K562 (cell line): Measurements from ENCODE around the gene TOP3A. TPM values are rescaled to one million over a fixed set of nuclear protein-coding genes. Genes with fewer than 3 reads are reported as not detected.

Experiments used
- AFF1 ChIP-seq, 2 experiments: fragments of 450-650 bp; IDR thresholded peaks; 2 replicates each; pipeline ENCODE4 v1.6.1; 2018; ENCODE audit warnings: mild to moderate bottlenecking in 2 of 2, low read depth in 1 of 2; ENCODE audit not compliant: partially characterized antibody in 2 of 2
- ARHGAP35 ChIP-seq: fragments of 450-650 bp; IDR thresholded peaks from 2 replicates; pipeline ENCODE4 v1.6.1; 2018; ENCODE audit not compliant: partially characterized antibody
- BCOR ChIP-seq: fragments of 450-650 bp; IDR thresholded peaks from 2 replicates; pipeline ENCODE4 v1.6.1; 2016
- CHD4 ChIP-seq: fragments of 200-600 bp; sonication (generic); IDR thresholded peaks from 3 replicates; pipeline ENCODE4 v1.6.1; 2012; ENCODE audit warnings: low read depth, mild to moderate bottlenecking, mixed read lengths, low read length, inconsistent platforms; ENCODE audit not compliant: insufficient read depth, insufficient replicate concordance, poor library complexity, severe bottlenecking
- DMBX1 ChIP-seq: fragments of 250-450 bp; sonication (Bioruptor Pico); IDR thresholded peaks from 2 replicates; pipeline ENCODE4 v1.8.0; 2022; ENCODE audit warnings: inconsistent platforms, mild to moderate bottlenecking, moderate library complexity, borderline replicate concordance
- GATA2 ChIP-seq: sonication (generic); formaldehyde crosslinking; IDR thresholded peaks from 2 replicates; pipeline ENCODE4 v1.4.0; 2020; ENCODE audit warnings: mild to moderate bottlenecking, missing genetic modification reagents
- MEF2A ChIP-seq: IDR thresholded peaks from 2 replicates; pipeline ENCODE4 v1.6.1; 2011; ENCODE audit warnings: low read depth, mild to moderate bottlenecking, low read length, moderate library complexity; ENCODE audit not compliant: control insufficient read depth
- MEF2D ChIP-seq: conservative IDR thresholded peaks from 2 replicates; pipeline ENCODE4 v1.6.1; 2016; ENCODE audit warnings: low read depth, missing genetic modification characterization, missing compliant biosample characterization
- NFXL1 ChIP-seq: fragments of 450-650 bp; formaldehyde crosslinking; IDR thresholded peaks from 2 replicates; pipeline ENCODE4 v1.4.0; 2021; ENCODE audit warnings: mild to moderate bottlenecking
- NRF1 ChIP-seq, 2 experiments: fragments of 450-650 bp; IDR thresholded peaks in 1 of 2; conservative IDR thresholded peaks in 1 of 2; 2 replicates each; pipeline ENCODE4 v1.6.1; 2014; ENCODE audit warnings: mild to moderate bottlenecking in 2 of 2
- POU5F1 ChIP-seq: fragments of 150-350 bp; IDR thresholded peaks from 2 replicates; pipeline ENCODE4 v1.6.1; 2014; ENCODE audit warnings: borderline replicate concordance, low read length, low read depth, mild to moderate bottlenecking; ENCODE audit not compliant: partially characterized antibody
- RBM14 ChIP-seq: fragments of 200-400 bp; formaldehyde crosslinking; IDR thresholded peaks from 2 replicates; pipeline ENCODE4 v1.6.1; 2018; ENCODE audit warnings: low read depth, mild to moderate bottlenecking, low read length, moderate library complexity, borderline replicate concordance; ENCODE audit not compliant: insufficient read depth
- RBM15 ChIP-seq: fragments of 200-400 bp; formaldehyde crosslinking; IDR thresholded peaks from 2 replicates; pipeline ENCODE4 v1.6.1; 2018; ENCODE audit warnings: mild to moderate bottlenecking, low read length, moderate library complexity; ENCODE audit not compliant: insufficient read depth
- TAL1 ChIP-seq: fragments of 450-650 bp; IDR thresholded peaks from 2 replicates; pipeline ENCODE4 v1.6.1; 2016; ENCODE audit warnings: mild to moderate bottlenecking
- TRIM24 ChIP-seq, 2 experiments: fragments of 450-650 bp; IDR thresholded peaks; 2 replicates each; pipeline ENCODE4 v1.6.1; 2016
- ZBTB8A ChIP-seq: fragments of 450-650 bp; IDR thresholded peaks from 2 replicates; pipeline ENCODE4 v1.6.1; 2018; ENCODE audit warnings: mild to moderate bottlenecking, moderate library complexity; ENCODE audit not compliant: partially characterized antibody
- ZFX ChIP-seq: sonication (generic); formaldehyde crosslinking; IDR thresholded peaks from 2 replicates; pipeline ENCODE4 v1.8.0; 2022; ENCODE audit warnings: mild to moderate bottlenecking, missing genetic modification reagents, moderate library complexity
- ZNF124 ChIP-seq: sonication (generic); formaldehyde crosslinking; IDR thresholded peaks from 2 replicates; pipeline ENCODE4 v1.8.1; 2022; ENCODE audit warnings: missing genetic modification reagents
- ZNF133 ChIP-seq: fragments of 250-450 bp; sonication (Bioruptor Pico); IDR thresholded peaks from 2 replicates; pipeline ENCODE4 v1.4.0; 2020; ENCODE audit warnings: mild to moderate bottlenecking
- ZNF174 ChIP-seq: fragments of 250-450 bp; sonication (Bioruptor Pico); IDR thresholded peaks from 2 replicates; pipeline ENCODE4 v1.4.0; 2020; ENCODE audit warnings: mild to moderate bottlenecking
- ZNF436 ChIP-seq: fragments of 250-450, 450-650 bp; sonication (Bioruptor Pico); formaldehyde crosslinking; IDR thresholded peaks from 2 replicates; pipeline ENCODE4 v1.7.0; 2020; ENCODE audit warnings: mild to moderate bottlenecking
- ZNF444 ChIP-seq: fragments of 250-450 bp; sonication (Bioruptor Pico); IDR thresholded peaks from 2 replicates; pipeline ENCODE4 v1.4.0; 2020; ENCODE audit warnings: mild to moderate bottlenecking, moderate library complexity
- polyA plus RNA-seq, 8 experiments: library from polyadenylated mRNA; depleted of rRNA in 4 of 8; stranded (reverse) in 5 of 8; unstranded in 3 of 8; fragments of >200 nt; fragmentation: Nextera tagmentation in 2 of 8; fragmentation: Illumina TruSeq in 1 of 8; extraction: Ambion mirVana in 2 of 8; extraction: Trizol in 1 of 8; gene quantifications; 2 replicates each; pipeline versions ENCODE4 v1.2.1 to v1.2.3, GENCODE V29; 2011 to 2014; ENCODE audit warnings: inconsistent platforms in 1 of 8, missing spikeins in 1 of 8
- total RNA-seq, 7 experiments: library from RNA; depleted of rRNA in 6 of 7; stranded (reverse); fragments of >200 nt in 6 of 7; fragmentation: Illumina TruSeq in 2 of 7; extraction: Trizol in 2 of 7; gene quantifications; 2 replicates each; pipeline versions ENCODE4 v1.2.1 to v1.2.3, GENCODE V29; 2011 to 2021; ENCODE audit warnings: low replicate concordance in 1 of 7
- TF ChIP-seq, protein P1 (sequence below): fragments of 250-450 bp; sonication (Bioruptor Pico); IDR thresholded peaks from 2 replicates; pipeline ENCODE4 v1.5.0; 2021; ENCODE audit warnings: mild to moderate bottlenecking, borderline replicate concordance

Gene TOP3A
- total and polyA plus RNA-seq, 9 of the 15 experiments (the other 6 are each of a cell fraction or from before 2014, with no cell fraction given) = 5.2 to 49.7 (median 24.7) TPM

DNA sequence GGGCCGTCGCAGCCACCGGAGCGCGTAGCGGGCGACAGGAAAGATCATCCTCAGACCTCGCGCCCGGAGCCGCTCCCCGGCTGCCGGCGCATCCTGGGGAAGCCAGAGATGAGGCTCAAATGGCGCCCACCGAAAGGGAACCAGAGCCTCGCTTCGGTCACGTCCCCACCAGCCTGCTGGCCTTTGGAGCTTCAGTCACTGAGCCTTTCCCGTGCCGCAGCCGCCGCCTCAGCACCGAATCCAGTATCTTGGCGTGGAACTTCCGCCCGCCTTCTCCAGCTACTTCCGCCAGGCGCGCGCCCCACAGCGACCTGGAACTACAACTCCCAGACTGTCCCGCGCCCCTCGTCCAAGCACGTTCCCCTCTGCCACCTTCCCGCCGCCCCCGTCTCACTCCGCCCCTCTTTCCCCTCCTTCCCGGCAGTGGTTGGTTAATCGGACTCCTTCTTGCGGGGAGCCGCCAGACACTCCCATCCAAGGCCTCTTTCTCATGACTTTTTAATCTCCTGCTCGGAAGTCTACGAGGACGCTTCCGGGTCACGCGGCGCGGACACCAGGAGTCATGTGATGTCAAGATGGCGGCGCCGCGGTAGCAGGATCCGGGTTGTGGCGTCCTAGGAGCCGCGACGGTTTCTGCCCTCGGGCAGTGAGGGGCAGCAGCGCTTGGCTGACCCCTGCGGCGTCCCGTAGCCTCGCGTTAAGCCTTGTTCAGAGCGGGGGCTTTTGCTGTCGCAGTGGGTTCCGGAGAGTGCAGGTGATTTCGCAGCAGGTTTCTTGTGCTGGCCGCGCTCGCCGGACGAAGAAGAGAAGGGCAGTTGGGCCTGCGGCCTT lies at the start of gene TOP3A, which contains the start of gene SMCR8 (continued):
- TF ChIP-seq DMBX1 (CRISPR knock-in tag) = no peak
- TF ChIP-seq CHD4 = no peak
- peak; percentile 65; the same call in 1 of the 2 replicates for TF ChIP-seq ZFX
- TF ChIP-seq ZNF174 = no peak
- TF ChIP-seq MEF2A = no peak
- TF ChIP-seq ZNF436 (CRISPR knock-in tag) = no peak
- no peak for TF ChIP-seq ARHGAP35
- peak in 1 of 2 experiments; percentile 36; a peak in 3 of 4 replicates for TF ChIP-seq NRF1 (conservative IDR thresholded peaks at IDR 0.05 in 1 of 2, IDR thresholded peaks at IDR 0.05 in 1 of 2)
- TF ChIP-seq GATA2 (CRISPR knock-in tag) = no peak
- TF ChIP-seq, protein P1, sequence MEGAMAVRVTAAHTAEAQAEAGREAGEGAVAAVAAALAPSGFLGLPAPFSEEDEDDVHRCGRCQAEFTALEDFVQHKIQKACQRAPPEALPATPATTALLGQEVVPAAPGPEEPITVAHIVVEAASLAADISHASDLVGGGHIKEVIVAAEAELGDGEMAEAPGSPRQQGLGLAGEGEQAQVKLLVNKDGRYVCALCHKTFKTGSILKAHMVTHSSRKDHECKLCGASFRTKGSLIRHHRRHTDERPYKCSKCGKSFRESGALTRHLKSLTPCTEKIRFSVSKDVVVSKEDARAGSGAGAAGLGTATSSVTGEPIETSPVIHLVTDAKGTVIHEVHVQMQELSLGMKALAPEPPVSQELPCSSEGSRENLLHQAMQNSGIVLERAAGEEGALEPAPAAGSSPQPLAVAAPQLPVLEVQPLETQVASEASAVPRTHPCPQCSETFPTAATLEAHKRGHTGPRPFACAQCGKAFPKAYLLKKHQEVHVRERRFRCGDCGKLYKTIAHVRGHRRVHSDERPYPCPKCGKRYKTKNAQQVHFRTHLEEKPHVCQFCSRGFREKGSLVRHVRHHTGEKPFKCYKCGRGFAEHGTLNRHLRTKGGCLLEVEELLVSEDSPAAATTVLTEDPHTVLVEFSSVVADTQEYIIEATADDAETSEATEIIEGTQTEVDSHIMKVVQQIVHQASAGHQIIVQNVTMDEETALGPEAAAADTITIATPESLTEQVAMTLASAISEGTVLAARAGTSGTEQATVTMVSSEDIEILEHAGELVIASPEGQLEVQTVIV (CRISPR knock-in tag) = no peak
- no peak for TF ChIP-seq ZNF444
- TF ChIP-seq ZBTB8A = no peak
- no peak for TF ChIP-seq BCOR
- TF ChIP-seq AFF1 (IDR thresholded peaks at IDR 0.05; ENCODE audit: low read depth in 1 of 2, partially characterized antibody in 2 of 2) = peak; percentile 55 to 86
- TF ChIP-seq MEF2D (tag) = no peak
- TF ChIP-seq TRIM24 (IDR thresholded peaks at IDR 0.05) = no peak
- no peak for TF ChIP-seq POU5F1
- TF ChIP-seq TAL1 = no peak
- TF ChIP-seq RBM15 = no peak
- no peak for TF ChIP-seq RBM14
- no peak for TF ChIP-seq ZNF124 (CRISPR knock-in tag)
- TF ChIP-seq NFXL1 (CRISPR knock-in tag) = no peak
- TF ChIP-seq ZNF133 = no peak
